Osteocyte (in vitro differentiated cells): Measurements from ENCODE around the gene OTULIN. TPM values are rescaled to one million over a fixed set of nuclear protein-coding genes. Genes with fewer than 3 reads are reported as not detected.

ENCODE experiments used
- DNase-seq: peaks from one replicate; pipeline ENCODE4 v3.0.0; 2021; ENCODE audit warnings: mixed read lengths; ENCODE audit not compliant: unreplicated experiment; ENCODE audit errors: extremely low spot score
- H3K27ac Mint-ChIP-seq: one replicate; pipeline ENCODE4 v1.8.0; 2021; ENCODE audit warnings: mild to moderate bottlenecking, mixed read lengths; ENCODE audit not compliant: unreplicated experiment
- H3K27me3 Mint-ChIP-seq: one replicate; pipeline ENCODE4 v1.8.0; 2021; ENCODE audit warnings: mixed read lengths; ENCODE audit not compliant: unreplicated experiment
- H3K36me3 Mint-ChIP-seq: one replicate; pipeline ENCODE4 v1.8.0; 2021; ENCODE audit warnings: mixed read lengths; ENCODE audit not compliant: unreplicated experiment
- H3K4me1 Mint-ChIP-seq: one replicate; pipeline ENCODE4 v1.8.0; 2021; ENCODE audit warnings: mixed read lengths; ENCODE audit not compliant: unreplicated experiment
- H3K4me3 Mint-ChIP-seq: one replicate; pipeline ENCODE4 v1.8.0; 2021; ENCODE audit warnings: mild to moderate bottlenecking, moderate library complexity, mixed read lengths; ENCODE audit not compliant: unreplicated experiment
- H3K9me3 Mint-ChIP-seq: one replicate; pipeline ENCODE4 v1.8.0; 2021; ENCODE audit warnings: mixed read lengths; ENCODE audit not compliant: unreplicated experiment
- total RNA-seq: library from RNA; stranded (reverse); gene quantifications from 2 replicates; pipeline ENCODE4 v1.2.1, GENCODE V29; 2021
- TF ChIP-seq, protein P1 (sequence below): fragments of 200-600 bp; sonication (generic); IDR thresholded peaks from 2 replicates; pipeline ENCODE4 v1.5.0; 2021; ENCODE audit warnings: antibody characterized with exemption, mild to moderate bottlenecking, moderate library complexity

Gene OTULIN
- total RNA-seq, 1 donor from 2014 or later: 30.2 TPM

DNA sequence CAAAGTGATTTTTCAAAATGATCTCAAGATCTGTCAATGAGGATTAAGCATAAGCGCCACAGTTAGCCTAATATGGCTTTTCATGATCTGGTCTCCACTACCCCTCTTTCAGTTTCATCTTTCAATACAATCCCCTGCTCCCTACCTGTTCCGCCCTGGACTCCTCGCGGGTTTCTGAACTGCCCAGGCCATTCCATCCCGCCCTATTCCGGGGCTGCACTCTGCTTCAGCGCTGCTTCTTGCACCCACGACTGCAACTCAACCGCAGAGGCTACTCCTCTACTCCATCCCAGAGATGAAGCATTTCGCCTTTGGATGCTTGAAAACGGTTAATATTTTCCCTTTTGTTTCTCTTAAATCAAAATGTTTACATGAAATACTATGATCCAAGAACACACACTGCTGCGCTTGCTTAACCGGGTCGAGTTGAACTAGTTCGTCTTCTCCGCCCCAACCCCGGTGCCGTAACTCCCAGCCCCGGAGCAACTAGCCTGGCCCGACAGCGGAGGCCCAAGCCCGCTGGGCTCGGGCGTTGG lies 716 bp upstream of the OTULIN start:
- peak overlapping the region; percentile 95 for H3K4me3 Mint-ChIP-seq
- peaks cover 36% of the 10 kb centered on the region for H3K4me1 Mint-ChIP-seq
- H3K36me3 Mint-ChIP-seq: no peaks in the 10 kb centered on the region
- no peaks in the 10 kb centered on the region for H3K27me3 Mint-ChIP-seq
- TF ChIP-seq, protein P1, sequence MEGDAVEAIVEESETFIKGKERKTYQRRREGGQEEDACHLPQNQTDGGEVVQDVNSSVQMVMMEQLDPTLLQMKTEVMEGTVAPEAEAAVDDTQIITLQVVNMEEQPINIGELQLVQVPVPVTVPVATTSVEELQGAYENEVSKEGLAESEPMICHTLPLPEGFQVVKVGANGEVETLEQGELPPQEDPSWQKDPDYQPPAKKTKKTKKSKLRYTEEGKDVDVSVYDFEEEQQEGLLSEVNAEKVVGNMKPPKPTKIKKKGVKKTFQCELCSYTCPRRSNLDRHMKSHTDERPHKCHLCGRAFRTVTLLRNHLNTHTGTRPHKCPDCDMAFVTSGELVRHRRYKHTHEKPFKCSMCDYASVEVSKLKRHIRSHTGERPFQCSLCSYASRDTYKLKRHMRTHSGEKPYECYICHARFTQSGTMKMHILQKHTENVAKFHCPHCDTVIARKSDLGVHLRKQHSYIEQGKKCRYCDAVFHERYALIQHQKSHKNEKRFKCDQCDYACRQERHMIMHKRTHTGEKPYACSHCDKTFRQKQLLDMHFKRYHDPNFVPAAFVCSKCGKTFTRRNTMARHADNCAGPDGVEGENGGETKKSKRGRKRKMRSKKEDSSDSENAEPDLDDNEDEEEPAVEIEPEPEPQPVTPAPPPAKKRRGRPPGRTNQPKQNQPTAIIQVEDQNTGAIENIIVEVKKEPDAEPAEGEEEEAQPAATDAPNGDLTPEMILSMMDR: no peak
- no peak for DNase-seq
- H3K27ac Mint-ChIP-seq: peak overlapping the region; percentile 94
- no peaks in the 10 kb centered on the region for H3K9me3 Mint-ChIP-seq

DNA sequence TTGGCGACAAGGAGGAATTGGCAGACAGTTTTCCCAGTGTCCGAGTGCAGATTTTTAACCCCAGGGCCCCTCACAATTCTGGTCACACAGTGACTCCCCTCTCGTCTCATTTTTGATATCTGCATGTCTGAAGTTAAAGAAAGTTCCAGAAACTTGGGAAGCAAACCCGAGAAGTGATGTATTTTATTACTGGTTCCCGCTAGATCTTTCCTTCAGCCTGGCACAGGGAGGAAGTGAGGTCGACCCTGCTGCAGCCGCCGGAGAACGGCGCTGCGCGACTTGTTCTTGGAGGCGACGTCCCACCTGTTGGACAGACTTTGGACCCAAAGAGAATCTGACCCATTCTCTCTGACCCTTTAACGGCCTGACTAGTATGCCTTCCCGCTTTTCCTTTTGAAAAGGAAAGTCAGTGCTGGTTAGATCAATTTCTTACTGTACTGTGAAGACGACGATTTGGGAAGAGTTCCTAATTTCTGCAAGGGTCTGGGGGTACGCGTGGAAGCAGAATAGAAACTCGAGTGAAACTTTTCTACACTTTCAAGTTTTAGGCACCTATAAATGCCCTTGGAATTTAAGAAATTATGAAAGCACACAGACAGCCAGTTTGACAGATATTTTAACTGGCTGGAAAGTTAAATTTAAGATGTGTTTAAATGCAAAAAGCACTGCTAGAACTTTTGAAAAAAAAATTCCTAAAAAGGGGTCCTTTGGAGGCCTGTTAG lies 744 bp downstream of the OTULIN start:
- TF ChIP-seq, protein P1: no peak
- peaks cover 36% of the 10 kb centered on the region for H3K4me1 Mint-ChIP-seq
- DNase-seq: no peak
- H3K9me3 Mint-ChIP-seq: no peaks in the 10 kb centered on the region
- peak overlapping the region; percentile 93 for H3K4me3 Mint-ChIP-seq
- H3K36me3 Mint-ChIP-seq: no peaks in the 10 kb centered on the region
- no peaks in the 10 kb centered on the region for H3K27me3 Mint-ChIP-seq
- peak overlapping the region; percentile 82 for H3K27ac Mint-ChIP-seq

DNA sequence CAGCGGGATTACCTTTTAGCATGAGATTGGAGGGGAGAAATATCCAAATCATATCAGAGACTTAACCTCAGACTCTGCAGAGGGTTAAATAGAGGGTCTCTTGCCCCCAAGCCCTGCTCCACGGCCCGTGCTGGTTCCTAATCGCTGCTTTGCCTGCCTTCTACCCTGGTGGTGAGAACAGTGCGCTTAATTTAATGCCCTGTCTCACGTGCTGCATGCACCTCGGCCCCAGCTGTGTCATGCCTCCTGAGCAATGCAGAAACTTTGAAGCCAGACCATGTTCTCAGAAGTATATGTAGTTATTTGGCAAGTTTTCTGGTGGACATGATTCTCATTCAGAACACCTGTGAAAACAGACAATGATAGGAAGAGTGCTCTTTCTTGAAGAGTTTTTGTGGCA lies 1.4 kb downstream of the OTULIN start:
- no peak for DNase-seq
- Mint-ChIP-seq H3K27me3 (no peaks in the 10 kb centered on the region), H3K27ac (peak overlapping the region; percentile 42)

DNA sequence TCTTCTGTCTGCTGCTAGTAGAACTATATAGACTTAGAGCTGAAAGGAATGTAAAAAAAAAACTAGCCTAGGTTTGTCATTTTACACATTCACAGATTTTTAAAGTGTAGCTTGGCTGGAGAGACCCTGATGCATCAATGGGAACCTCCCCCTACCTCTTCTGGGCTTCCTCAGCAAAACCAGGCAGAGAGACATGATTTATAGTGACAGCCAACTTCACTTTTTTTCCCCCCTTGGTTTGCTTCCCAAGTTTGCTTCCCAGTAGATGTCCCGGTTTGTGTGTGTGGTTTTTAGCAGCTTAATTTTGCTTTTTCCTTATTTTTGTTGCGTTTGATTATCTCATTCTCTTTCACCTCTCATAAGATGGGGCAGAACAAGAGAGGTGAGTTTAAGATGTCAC lies 1.8 kb downstream of the OTULIN start:
- H3K9me3 Mint-ChIP-seq: no peaks in the 10 kb centered on the region
- peak overlapping the region; percentile 93 for H3K4me3 Mint-ChIP-seq
- H3K4me1 Mint-ChIP-seq: peaks cover 42% of the 10 kb centered on the region
- H3K27me3 Mint-ChIP-seq: no peaks in the 10 kb centered on the region
- H3K27ac Mint-ChIP-seq: no peak overlapping the region
- no peak for DNase-seq
- TF ChIP-seq, protein P1: no peak
- no peaks in the 10 kb centered on the region for H3K36me3 Mint-ChIP-seq

More for the DNA sequence above, 1.4 kb downstream of the OTULIN start:
- Mint-ChIP-seq H3K9me3 (no peaks in the 10 kb centered on the region), H3K4me3 (peak overlapping the region; percentile 93), H3K36me3 (no peaks in the 10 kb centered on the region), H3K4me1 (peaks cover 38% of the 10 kb centered on the region)
- TF ChIP-seq, protein P1: no peak

DNA sequence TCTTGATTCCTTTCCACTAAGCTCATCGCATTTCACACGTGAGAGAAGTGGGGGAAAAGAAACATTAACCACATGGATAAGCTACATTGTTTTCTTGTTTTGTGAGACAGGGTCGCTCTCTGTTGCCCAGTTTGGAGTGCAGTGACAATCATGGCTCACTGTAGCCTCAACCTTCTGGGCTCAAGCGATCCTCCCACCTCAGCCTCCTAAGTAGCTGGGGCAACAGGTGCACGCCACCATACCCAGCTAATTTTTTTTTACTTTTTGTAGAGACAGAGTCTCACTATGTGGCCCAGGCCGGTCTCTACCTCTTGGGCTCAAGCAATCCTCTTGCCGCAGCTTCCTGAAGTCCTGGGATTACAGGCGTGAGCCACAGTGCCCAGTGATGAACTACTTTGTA lies 2.8 kb downstream of the OTULIN start:
- DNase-seq: no peak
- Mint-ChIP-seq H3K4me1 (peaks cover 44% of the 10 kb centered on the region), H3K27ac (no peak overlapping the region), H3K4me3 (no peak overlapping the region), H3K9me3 (no peaks in the 10 kb centered on the region), H3K27me3 (no peaks in the 10 kb centered on the region), H3K36me3 (no peaks in the 10 kb centered on the region)
- TF ChIP-seq, protein P1: no peak
